ENCODE measurements around the gene NOC4L. TPM values are rescaled to one million over a fixed set of nuclear protein-coding genes. Genes with fewer than 3 reads are reported as not detected.

NOC4L gene
- total RNA-seq, 1 experiment from 2014 or later, result 36.5 TPM

DNA sequence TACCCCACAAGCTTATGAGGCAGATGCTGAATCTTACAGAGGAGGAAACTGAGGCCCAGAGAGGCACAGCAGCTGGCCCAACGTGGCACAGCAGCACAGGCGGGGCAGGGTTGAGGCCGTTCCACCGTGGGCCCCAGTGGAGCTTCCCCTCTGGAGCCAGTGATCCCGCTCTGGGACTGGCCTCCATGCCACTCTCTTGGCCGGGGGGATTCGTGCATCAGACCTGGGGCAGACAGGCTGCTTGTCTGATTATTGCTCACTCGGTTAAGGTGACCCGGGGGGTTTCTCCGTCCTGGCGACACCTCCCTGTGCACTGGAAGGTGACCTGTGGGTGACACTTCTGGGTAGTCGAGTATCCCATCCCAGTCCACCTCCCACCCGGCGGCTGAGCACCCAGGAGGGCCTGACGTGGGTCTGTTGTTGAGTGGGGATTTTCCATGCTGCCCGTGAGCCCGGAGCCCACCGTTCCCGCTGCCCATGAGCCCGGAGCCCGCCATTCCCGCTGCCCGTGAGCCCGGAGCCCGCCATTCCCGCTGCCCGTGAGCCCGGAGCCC lies 27.8 kb downstream of the NOC4L start:
- no peaks in the 10 kb centered on the region; the same call in 1 of the 2 replicates for H3K27me3 ChIP-seq (ENCODE audit: insufficient read depth, low read length)
- no peak overlapping the region for H3K27ac ChIP-seq (ENCODE audit: insufficient read length, low read depth, low read length)
- no peak for TF ChIP-seq CTCF (conservative IDR thresholded peaks at IDR 0.05)
- H4K5ac ChIP-seq (ENCODE audit: insufficient read length, low read depth, low read length), result no peak overlapping the region
- no peak overlapping the region for H2AFZ ChIP-seq (ENCODE audit: low read length)
- Mint-ChIP-seq H3K27me3 (ENCODE audit: low read depth) (peaks cover 76% of the 10 kb centered on the region), H3K4me3 (no peak overlapping the region), H3K36me3 (ENCODE audit: insufficient read depth in 1 of 3, low read depth in 3 of 3) (peaks cover 0 to under 1% (median 0%) of the 10 kb centered on the region in 3 experiments; a peak in 1 of 7 replicates), H3K4me1 (peaks cover 0 to 3% of the 10 kb centered on the region in 2 experiments; a peak in 1 of 4 replicates), H3K9me3 (peaks cover 2% of the 10 kb centered on the region in 2 experiments; a peak in 3 of 5 replicates), H3K27ac (no peak overlapping the region)
- H3K14ac ChIP-seq (ENCODE audit: insufficient read depth, low read length), result no peak overlapping the region; the same call in 1 of the 2 replicates
- no peak overlapping the region for H2BK20ac ChIP-seq (ENCODE audit: low read depth, low read length, poor library complexity, severe bottlenecking)
- H2BK120ac ChIP-seq (ENCODE audit: low read depth, low read length, poor library complexity, severe bottlenecking), result no peak overlapping the region
- no peaks in the 10 kb centered on the region for H4K20me1 ChIP-seq (ENCODE audit: control insufficient read depth, insufficient read depth, insufficient read length)
- H3T11ph ChIP-seq (ENCODE audit: low read length), result no peak overlapping the region
- no peak overlapping the region for H2BK15ac ChIP-seq (ENCODE audit: low read depth, low read length)
- no CpG with 5 or more reads among the region's 28 CpGs for WGBS (ENCODE audit: extremely low coverage, insufficient read length, low lambda C conversion rate)
- no peak overlapping the region for H3K4ac ChIP-seq (ENCODE audit: low read depth, low read length)
- no peak overlapping the region for H3K18ac ChIP-seq (ENCODE audit: insufficient read length, low read depth, low read length)
- H4K8ac ChIP-seq (replicated peaks; ENCODE audit: insufficient read length, low read depth, low read length), result no peak overlapping the region
- no peaks in the 10 kb centered on the region for H3K9me3 ChIP-seq (ENCODE audit: control insufficient read depth, low read depth, low read length)
- no peak overlapping the region for H4K91ac ChIP-seq (ENCODE audit: insufficient read length, low read depth, low read length)
- H3K4me2 ChIP-seq (ENCODE audit: insufficient read depth, insufficient read length, low read length), result no peak overlapping the region
- H3K9ac ChIP-seq (ENCODE audit: extremely low read depth, insufficient read length, low read length), result no peak overlapping the region
- no peak overlapping the region for H2AK5ac ChIP-seq (ENCODE audit: insufficient read length, low read length)
- no peak for DNase-seq
- no peaks in the 10 kb centered on the region for H3K79me1 ChIP-seq (ENCODE audit: insufficient read depth, low read depth, low read length, poor library complexity, severe bottlenecking)
- H2BK5ac ChIP-seq (ENCODE audit: insufficient read length, low read length), result no peak overlapping the region
- no peak overlapping the region for H2BK12ac ChIP-seq (ENCODE audit: insufficient read length, low read depth, low read length)
- H3K23me2 ChIP-seq (ENCODE audit: insufficient read length, low read depth, low read length, poor library complexity, severe bottlenecking), result no peaks in the 10 kb centered on the region
- H3K79me2 ChIP-seq (ENCODE audit: insufficient read depth, low read length), result no peaks in the 10 kb centered on the region
- no peak overlapping the region for H3K23ac ChIP-seq (ENCODE audit: insufficient read length, low read depth, low read length)
- H3K4me1 ChIP-seq (ENCODE audit: insufficient read depth, low read length), result no peaks in the 10 kb centered on the region
- H3K56ac ChIP-seq (ENCODE audit: insufficient read length, low read depth, low read length), result no peak overlapping the region
